ENCODE results near the gene TIAM2.

DNA sequence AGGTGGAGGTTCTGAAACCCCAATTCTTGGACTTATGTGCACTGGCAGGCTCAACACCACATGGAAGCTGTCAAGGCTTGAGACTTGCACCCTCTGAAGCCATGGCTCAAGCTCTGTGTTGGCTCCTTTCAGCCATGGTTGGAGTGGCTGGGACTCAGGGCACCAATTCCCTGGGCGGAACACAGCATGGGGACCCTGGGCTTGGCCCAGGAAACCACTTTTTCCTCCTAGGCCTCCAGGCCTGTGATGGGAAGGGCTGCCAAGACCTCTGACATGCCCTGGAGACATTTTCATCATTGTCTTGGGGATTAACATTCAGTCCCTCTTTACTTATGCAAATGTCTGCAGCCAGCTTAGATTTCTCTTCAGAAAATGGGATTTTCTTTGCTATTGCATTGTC lies 242.5 kb downstream of the TIAM2 start:
- TF ChIP-seq, protein P1, sequence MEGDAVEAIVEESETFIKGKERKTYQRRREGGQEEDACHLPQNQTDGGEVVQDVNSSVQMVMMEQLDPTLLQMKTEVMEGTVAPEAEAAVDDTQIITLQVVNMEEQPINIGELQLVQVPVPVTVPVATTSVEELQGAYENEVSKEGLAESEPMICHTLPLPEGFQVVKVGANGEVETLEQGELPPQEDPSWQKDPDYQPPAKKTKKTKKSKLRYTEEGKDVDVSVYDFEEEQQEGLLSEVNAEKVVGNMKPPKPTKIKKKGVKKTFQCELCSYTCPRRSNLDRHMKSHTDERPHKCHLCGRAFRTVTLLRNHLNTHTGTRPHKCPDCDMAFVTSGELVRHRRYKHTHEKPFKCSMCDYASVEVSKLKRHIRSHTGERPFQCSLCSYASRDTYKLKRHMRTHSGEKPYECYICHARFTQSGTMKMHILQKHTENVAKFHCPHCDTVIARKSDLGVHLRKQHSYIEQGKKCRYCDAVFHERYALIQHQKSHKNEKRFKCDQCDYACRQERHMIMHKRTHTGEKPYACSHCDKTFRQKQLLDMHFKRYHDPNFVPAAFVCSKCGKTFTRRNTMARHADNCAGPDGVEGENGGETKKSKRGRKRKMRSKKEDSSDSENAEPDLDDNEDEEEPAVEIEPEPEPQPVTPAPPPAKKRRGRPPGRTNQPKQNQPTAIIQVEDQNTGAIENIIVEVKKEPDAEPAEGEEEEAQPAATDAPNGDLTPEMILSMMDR (IDR thresholded peaks at IDR 0.05; ENCODE audit: insufficient read depth, low read length) = no peak
- TF ChIP-seq POLR2AphosphoS5 (IDR thresholded peaks at IDR 0.05; ENCODE audit: low read depth) = no peak
- TF ChIP-seq GABPA (IDR thresholded peaks at IDR 0.05; ENCODE audit: low read depth) = no peak
- TF ChIP-seq SPI1 (IDR thresholded peaks at IDR 0.05; ENCODE audit: borderline replicate concordance, low read depth) = no peak
- TF ChIP-seq, protein P2, sequence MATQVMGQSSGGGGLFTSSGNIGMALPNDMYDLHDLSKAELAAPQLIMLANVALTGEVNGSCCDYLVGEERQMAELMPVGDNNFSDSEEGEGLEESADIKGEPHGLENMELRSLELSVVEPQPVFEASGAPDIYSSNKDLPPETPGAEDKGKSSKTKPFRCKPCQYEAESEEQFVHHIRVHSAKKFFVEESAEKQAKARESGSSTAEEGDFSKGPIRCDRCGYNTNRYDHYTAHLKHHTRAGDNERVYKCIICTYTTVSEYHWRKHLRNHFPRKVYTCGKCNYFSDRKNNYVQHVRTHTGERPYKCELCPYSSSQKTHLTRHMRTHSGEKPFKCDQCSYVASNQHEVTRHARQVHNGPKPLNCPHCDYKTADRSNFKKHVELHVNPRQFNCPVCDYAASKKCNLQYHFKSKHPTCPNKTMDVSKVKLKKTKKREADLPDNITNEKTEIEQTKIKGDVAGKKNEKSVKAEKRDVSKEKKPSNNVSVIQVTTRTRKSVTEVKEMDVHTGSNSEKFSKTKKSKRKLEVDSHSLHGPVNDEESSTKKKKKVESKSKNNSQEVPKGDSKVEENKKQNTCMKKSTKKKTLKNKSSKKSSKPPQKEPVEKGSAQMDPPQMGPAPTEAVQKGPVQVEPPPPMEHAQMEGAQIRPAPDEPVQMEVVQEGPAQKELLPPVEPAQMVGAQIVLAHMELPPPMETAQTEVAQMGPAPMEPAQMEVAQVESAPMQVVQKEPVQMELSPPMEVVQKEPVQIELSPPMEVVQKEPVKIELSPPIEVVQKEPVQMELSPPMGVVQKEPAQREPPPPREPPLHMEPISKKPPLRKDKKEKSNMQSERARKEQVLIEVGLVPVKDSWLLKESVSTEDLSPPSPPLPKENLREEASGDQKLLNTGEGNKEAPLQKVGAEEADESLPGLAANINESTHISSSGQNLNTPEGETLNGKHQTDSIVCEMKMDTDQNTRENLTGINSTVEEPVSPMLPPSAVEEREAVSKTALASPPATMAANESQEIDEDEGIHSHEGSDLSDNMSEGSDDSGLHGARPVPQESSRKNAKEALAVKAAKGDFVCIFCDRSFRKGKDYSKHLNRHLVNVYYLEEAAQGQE (IDR thresholded peaks at IDR 0.05; ENCODE audit: insufficient replicate concordance, low read depth) = no peak
